OCI-LY1 (cell line): ENCODE data around the gene ARMC7.

Experiments
- H2AFZ ChIP-seq: fragments of 200-600 bp; sonication (generic), shearing (Covaris generic); 2 replicates; pipeline ENCODE4 v1.6.0; 2014; ENCODE audit warnings: antibody characterized with exemption, mild to moderate bottlenecking, low read length
- H3F3A ChIP-seq: fragments of 200-600 bp; sonication (generic), shearing (Covaris generic); 2 replicates; pipeline ENCODE4 v1.6.0; 2014; ENCODE audit warnings: mild to moderate bottlenecking, antibody characterized with exemption, low read length, moderate library complexity; ENCODE audit not compliant: insufficient read depth
- H3K27ac ChIP-seq: fragments of 200-600 bp; sonication (generic); 2 replicates; pipeline ENCODE4 v1.5.1; 2014; ENCODE audit warnings: low read length, mixed run types, mild to moderate bottlenecking, low read depth; ENCODE audit not compliant: poor library complexity, severe bottlenecking
- H3K27me3 ChIP-seq: fragments of 200-600 bp; sonication (generic); 2 replicates; pipeline ENCODE4 v1.6.0; 2014; ENCODE audit warnings: antibody characterized with exemption, mild to moderate bottlenecking, low read length, moderate library complexity; ENCODE audit not compliant: insufficient read depth
- H3K36me3 ChIP-seq: fragments of 200-600 bp; sonication (generic); 2 replicates; pipeline ENCODE4 v1.6.1; 2014; ENCODE audit warnings: mild to moderate bottlenecking, antibody characterized with exemption, low read length, moderate library complexity, mixed read lengths; ENCODE audit not compliant: insufficient read depth
- H3K4me1 ChIP-seq: fragments of 200-600 bp; sonication (generic); 2 replicates; pipeline ENCODE4 v1.5.1; 2014; ENCODE audit warnings: mild to moderate bottlenecking, low read length, moderate library complexity; ENCODE audit not compliant: insufficient read depth, severe bottlenecking
- H3K4me2 ChIP-seq: fragments of 200-600 bp; sonication (generic), shearing (Covaris generic); 2 replicates; pipeline ENCODE4 v1.6.1; 2014; ENCODE audit warnings: low read length
- H3K4me3 ChIP-seq: fragments of 200-600 bp; sonication (generic); 2 replicates; pipeline ENCODE4 v1.5.1; 2014; ENCODE audit warnings: low read length, low read depth, mild to moderate bottlenecking, mixed read lengths; ENCODE audit not compliant: poor library complexity, severe bottlenecking
- H3K79me2 ChIP-seq: fragments of 200-600 bp; shearing (Covaris generic); 2 replicates; pipeline ENCODE4 v1.6.1; 2016; ENCODE audit warnings: mixed run types, low read length, mixed read lengths; ENCODE audit not compliant: insufficient read depth
- H3K9ac ChIP-seq: fragments of 200-600 bp; sonication (generic), shearing (Covaris generic); 2 replicates; pipeline ENCODE4 v1.6.1; 2014; ENCODE audit warnings: mild to moderate bottlenecking, low read length, mixed read lengths
- H3K9me2 ChIP-seq: fragments of 200-600 bp; sonication (generic), shearing (Covaris generic); 2 replicates; pipeline ENCODE4 v1.6.1; 2014; ENCODE audit warnings: low read depth, mild to moderate bottlenecking, low read length, mixed read lengths
- H3K9me3 ChIP-seq: fragments of 200-600 bp; shearing (Covaris generic); 2 replicates; pipeline ENCODE4 v1.6.1; 2014; ENCODE audit warnings: low read length, mixed read lengths
- H4K20me1 ChIP-seq: fragments of 200-600 bp; sonication (generic), shearing (Covaris generic); 2 replicates; pipeline ENCODE4 v1.6.0; 2016; ENCODE audit warnings: mild to moderate bottlenecking, low read length; ENCODE audit not compliant: insufficient read depth
- EZH2 ChIP-seq: fragments of 200-600 bp; sonication (generic), shearing (Covaris generic); IDR thresholded peaks from 2 replicates; pipeline ENCODE4 v1.8.0; 2017; ENCODE audit warnings: borderline replicate concordance, mixed run types, mild to moderate bottlenecking, antibody characterized with exemption, low read length, moderate library complexity, mixed read lengths
- TF ChIP-seq, protein P1 (sequence below): fragments of 200-600 bp; sonication (generic), shearing (Covaris generic); IDR thresholded peaks from 2 replicates; pipeline ENCODE4 v1.5.1; 2017; ENCODE audit warnings: mild to moderate bottlenecking, antibody characterized with exemption, low read length, moderate library complexity, mixed read lengths

Gene ARMC7

DNA sequence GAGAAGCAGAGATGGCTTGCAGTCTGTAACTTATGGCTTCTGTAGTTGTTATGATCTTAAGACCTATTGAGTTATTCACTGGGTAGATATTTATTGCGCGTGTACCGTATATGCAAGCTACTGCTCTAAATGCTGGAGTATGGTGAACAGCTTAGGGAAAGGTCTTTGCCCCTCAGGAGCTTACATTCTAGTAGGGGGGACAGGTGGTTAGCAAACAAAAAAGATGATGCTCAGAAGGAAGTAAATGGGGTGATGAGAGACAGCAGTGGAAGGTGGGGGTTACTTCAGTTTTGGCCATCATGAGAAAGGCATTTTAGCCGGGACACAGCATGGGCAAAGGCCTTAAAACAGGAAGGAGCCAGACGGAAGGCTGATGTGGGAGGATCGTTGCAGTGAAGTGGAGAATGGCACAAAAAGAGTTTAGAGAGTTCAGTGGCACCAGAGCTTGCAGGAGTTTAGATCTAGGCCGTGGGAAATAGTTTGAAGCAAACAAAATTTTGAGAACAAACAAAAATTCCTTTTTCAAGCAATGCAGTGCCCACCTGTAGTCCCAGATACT lies 2.1 kb downstream of the ARMC7 start:
- H3K4me2 ChIP-seq: peak overlapping the region; percentile 40
- peaks cover 43% of the 10 kb centered on the region for H3K4me1 ChIP-seq
- no peaks in the 10 kb centered on the region for H3K9me3 ChIP-seq
- H3K9me2 ChIP-seq: no peaks in the 10 kb centered on the region
- H3K27ac ChIP-seq: peak overlapping the region; percentile 24
- H4K20me1 ChIP-seq: no peaks in the 10 kb centered on the region
- H3K36me3 ChIP-seq: peaks cover 11% of the 10 kb centered on the region
- H3K27me3 ChIP-seq: no peaks in the 10 kb centered on the region
- H3F3A ChIP-seq: 0 out of 2 replicates have a peak, but pooled peaks cover 5% of the 10 kb centered on the region
- H3K9ac ChIP-seq: no peak overlapping the region
- no peak overlapping the region for H2AFZ ChIP-seq
- H3K79me2 ChIP-seq: no peaks in the 10 kb centered on the region
- TF ChIP-seq, protein P1, sequence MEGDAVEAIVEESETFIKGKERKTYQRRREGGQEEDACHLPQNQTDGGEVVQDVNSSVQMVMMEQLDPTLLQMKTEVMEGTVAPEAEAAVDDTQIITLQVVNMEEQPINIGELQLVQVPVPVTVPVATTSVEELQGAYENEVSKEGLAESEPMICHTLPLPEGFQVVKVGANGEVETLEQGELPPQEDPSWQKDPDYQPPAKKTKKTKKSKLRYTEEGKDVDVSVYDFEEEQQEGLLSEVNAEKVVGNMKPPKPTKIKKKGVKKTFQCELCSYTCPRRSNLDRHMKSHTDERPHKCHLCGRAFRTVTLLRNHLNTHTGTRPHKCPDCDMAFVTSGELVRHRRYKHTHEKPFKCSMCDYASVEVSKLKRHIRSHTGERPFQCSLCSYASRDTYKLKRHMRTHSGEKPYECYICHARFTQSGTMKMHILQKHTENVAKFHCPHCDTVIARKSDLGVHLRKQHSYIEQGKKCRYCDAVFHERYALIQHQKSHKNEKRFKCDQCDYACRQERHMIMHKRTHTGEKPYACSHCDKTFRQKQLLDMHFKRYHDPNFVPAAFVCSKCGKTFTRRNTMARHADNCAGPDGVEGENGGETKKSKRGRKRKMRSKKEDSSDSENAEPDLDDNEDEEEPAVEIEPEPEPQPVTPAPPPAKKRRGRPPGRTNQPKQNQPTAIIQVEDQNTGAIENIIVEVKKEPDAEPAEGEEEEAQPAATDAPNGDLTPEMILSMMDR: no peak
- no peak for TF ChIP-seq EZH2
- H3K4me3 ChIP-seq: peak overlapping the region; percentile 6

DNA sequence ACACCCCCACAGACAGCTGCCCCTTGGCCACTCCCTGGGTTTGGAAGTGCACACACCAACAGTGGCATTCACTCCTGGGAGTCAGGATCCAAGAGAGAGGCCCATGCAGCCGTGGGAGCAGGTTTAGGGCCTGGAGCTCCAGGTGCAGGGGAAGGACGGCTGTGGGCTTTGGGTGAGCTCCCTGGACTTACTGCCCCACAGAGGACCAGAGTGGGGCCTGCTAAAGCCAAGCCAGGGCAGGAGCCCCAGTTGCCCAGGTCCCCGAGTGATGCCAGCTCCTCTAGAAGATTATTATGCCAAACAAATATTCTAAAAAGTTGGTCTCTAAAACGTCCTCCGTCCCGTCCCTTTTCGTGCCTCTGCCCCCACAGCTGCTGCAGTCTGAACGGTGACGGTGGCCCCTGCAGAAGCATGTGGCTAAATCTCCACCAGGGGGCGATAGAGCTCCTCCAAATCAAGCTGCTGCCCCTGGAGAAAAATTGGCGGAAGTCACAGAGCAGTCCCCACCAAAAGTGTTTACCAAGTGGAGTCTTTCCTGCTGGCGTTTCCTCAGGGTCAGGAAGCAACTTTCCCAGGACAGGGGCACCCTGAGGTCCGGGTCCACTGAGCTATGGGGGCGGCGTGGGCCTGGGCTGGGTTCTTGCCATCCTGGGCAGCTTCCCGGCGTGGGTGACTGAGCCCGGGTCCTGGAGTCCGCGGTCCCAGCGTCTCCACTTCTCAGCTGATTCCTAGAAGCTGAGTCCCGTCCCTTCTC lies 4.2 kb downstream of the ARMC7 start:
- peak overlapping the region; percentile 55 for H3K27ac ChIP-seq
- TF ChIP-seq, protein P1: peak; percentile 94
- TF ChIP-seq EZH2: no peak
- H4K20me1 ChIP-seq: no peaks in the 10 kb centered on the region
- peak overlapping the region; percentile 74 for H3K4me2 ChIP-seq
- H3K9me3 ChIP-seq: no peaks in the 10 kb centered on the region
- no peaks in the 10 kb centered on the region for H3K27me3 ChIP-seq
- no peaks in the 10 kb centered on the region for H3K9me2 ChIP-seq
- H3K4me3 ChIP-seq: peak overlapping the region; percentile 57
- peak overlapping the region; percentile 66 for H3K9ac ChIP-seq
- no peak overlapping the region for H2AFZ ChIP-seq
- peaks cover 17% of the 10 kb centered on the region for H3K36me3 ChIP-seq
- 0 out of 2 replicates have a peak, but pooled peaks cover 5% of the 10 kb centered on the region for H3F3A ChIP-seq
- peaks cover 40% of the 10 kb centered on the region for H3K4me1 ChIP-seq
- H3K79me2 ChIP-seq: no peaks in the 10 kb centered on the region

DNA sequence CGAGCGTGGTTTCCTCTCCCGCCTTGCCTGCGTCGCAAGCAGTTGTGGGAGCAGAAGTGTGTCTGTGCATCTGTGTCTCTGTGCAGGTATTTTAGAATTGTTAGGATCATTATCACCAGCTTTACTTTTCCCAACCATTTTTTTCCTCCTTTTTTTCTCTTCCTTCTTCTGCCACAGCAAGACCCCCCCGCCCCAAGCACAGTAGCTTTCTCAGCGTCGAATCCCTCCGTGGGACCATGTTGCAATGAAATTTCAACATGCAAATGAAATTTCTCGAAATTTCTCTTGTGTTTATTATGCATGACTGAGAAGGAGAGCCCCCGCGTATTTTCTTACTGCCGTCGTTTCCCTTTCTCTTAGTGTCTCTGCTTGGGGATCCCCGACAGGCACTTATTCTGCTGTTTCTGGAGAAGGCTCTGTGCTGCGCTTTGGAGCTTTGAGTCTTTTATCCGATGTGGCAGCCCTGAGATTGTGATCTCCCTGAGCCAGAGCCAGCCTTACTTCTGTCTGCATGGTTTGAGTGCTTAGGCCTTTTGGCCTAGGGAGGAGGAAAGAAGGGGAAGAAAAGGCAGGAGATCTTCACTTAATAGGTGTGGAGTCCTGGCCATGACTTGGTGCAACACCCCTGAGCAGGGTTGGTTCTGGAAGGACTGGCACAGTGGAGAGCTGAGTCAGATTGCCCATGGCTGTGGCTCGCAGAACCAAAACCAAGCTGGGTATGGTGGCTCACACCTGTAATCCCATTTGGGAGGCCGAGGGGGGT lies 5.0 kb downstream of the ARMC7 start:
- Histone ChIP-seq H3K4me3 (peak overlapping the region; percentile 57), H3F3A (0 out of 2 replicates have a peak, but pooled peaks cover 5% of the 10 kb centered on the region)

More for the DNA sequence above, 5.0 kb downstream of the ARMC7 start:
- TF ChIP-seq, protein P1: no peak
- no peak for TF ChIP-seq EZH2
- peaks cover 19% of the 10 kb centered on the region for H3K36me3 ChIP-seq
- peak overlapping the region; percentile 74 for H3K4me2 ChIP-seq
- H2AFZ ChIP-seq: no peak overlapping the region
- H3K9ac ChIP-seq: peak overlapping the region; percentile 66
- H3K27ac ChIP-seq: peak overlapping the region; percentile 55
- no peaks in the 10 kb centered on the region for H3K9me2 ChIP-seq
- no peaks in the 10 kb centered on the region for H3K79me2 ChIP-seq
- H3K4me1 ChIP-seq: peaks cover 33% of the 10 kb centered on the region
- H4K20me1 ChIP-seq: no peaks in the 10 kb centered on the region
- H3K9me3 ChIP-seq: no peaks in the 10 kb centered on the region
- H3K27me3 ChIP-seq: no peaks in the 10 kb centered on the region
